Measurements from ENCODE around the gene ITM2C. TPM values are rescaled to one million over a fixed set of nuclear protein-coding genes. Genes with fewer than 3 reads are reported as not detected.

Gene ITM2C
- total RNA-seq (2022; extraction: Qiagen RNA extraction) = 68.3 to 79.9 TPM (median 78.4 TPM) in 5 replicates

GRCh38 chr2:230864605-230865306 lies at the start of gene ITM2C:
TSS of gene ITM2C (plus strand) at chr2:230864942. CDS start at chr2:230865026, 84 bp downstream.

DNA sequence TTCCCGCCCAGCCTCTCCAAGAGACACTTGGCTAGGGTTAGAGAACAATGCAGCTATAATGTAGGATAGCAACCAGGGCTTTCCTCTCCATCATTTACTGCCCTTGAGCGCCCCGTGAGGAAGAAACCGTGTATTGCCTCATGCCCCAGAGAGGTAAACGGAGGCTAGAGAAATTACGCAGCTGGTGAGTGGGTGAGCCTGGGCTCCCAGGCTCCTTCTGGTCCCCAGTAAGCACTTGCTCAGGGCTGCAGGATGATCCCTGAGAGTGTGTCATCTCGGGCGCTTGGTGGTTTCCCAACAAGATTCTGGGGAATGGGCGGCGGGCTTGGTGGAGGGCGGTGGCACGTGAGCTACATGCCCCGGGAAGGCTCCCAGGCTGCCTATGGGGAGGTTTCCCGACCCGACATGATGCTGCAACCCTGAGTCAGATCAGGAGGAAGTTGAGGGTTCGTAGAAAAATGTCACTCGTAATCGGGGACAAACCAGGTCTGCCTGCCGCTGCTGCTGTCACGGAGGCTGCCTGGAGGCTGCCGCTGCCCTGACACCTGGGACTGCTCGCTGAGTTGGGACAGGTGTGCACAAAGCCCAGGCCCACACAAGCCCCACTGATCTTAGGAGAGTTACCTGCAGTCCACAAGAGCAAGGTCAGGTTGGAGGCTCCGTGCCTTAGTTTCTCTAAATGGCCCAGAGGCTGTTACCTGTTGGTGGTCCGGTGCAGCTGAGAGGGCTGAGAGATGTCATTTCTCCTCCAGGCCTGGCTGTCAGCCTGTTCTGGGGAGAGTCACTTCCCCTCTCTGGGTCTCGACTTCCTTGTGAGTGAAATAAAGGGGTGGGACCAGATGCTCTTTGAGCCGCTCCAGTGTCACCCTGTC lies 60.0 kb downstream of the ITM2C start, which contains the start of gene GPR55:
GPR55 (minus strand) TSS at position 773 of the 872 bp plus-strand sequence. CDS start 14,280 bp downstream, outside the sequence.

Other genes with a start within 250 kb of the ITM2C start
- gene CAB39, start 152.1 kb upstream of the ITM2C start, total RNA-seq (2022; extraction: Qiagen RNA extraction) = 50.0 to 70.9 TPM (median 64.7 TPM) in 5 replicates
- 0.02 TPM in 1 of 5 replicates, not detected in the others for gene GPR55, start 60.3 kb downstream of the ITM2C start, total RNA-seq (2022; extraction: Qiagen RNA extraction)
- gene SPATA3, start 131.2 kb downstream of the ITM2C start, total RNA-seq (2022; extraction: Qiagen RNA extraction) = not detected in 5 replicates
- 5.9 to 8.1 TPM (median 6.6 TPM) in 5 replicates for gene C2orf72, start 172.6 kb downstream of the ITM2C start, total RNA-seq (2022; extraction: Qiagen RNA extraction)
- 108 to 113 TPM (median 112 TPM) in 5 replicates for gene PSMD1, start 191.9 kb downstream of the ITM2C start, total RNA-seq (2022; extraction: Qiagen RNA extraction)